SIG-M5 treated with dmso at 0.1 percent for 504 hours (cell line): ENCODE results near the gene GGA1.
"Not testable (repeated sequence)": the region's sequence is repeated elsewhere in the genome, so short reads cannot be mapped to it uniquely, and the experiment has no call there.

ENCODE experiments used
- DNase-seq: peaks from one replicate; lab custom pipeline; 2025; ENCODE audit not compliant: unreplicated experiment; lab: John Stamatoyannopoulos, UW

Gene GGA1

GRCh38 chr22:37647928-37648327, 39.3 kb downstream of the GGA1 start:
- DNase-seq: no peak

GRCh38 chr22:37650463-37651136, 42.0 kb downstream of the GGA1 start:
- DNase-seq: no peak

- no peak for DNase-seq
These were observed 46.1 kb downstream of the GGA1 start for GRCh38 chr22:37654563-37655251.

- DNase-seq: no peak
These were observed 46.6 kb downstream of the GGA1 start for GRCh38 chr22:37655252-37655563.

GRCh38 chr22:37656583-37656982, 47.9 kb downstream of the GGA1 start:
- DNase-seq: not testable (repeated sequence)

- no peak for DNase-seq
These were observed 49.0 kb downstream of the GGA1 start for GRCh38 chr22:37657590-37658132.

GRCh38 chr22:37658133-37659065, 49.8 kb downstream of the GGA1 start, which contains the start of gene PDXP:
Gene PDXP, plus strand, starts transcription at chr22:37658723. Its CDS starts 60 bp downstream, at chr22:37658783.
- peak; percentile 99 for DNase-seq

- no peak for DNase-seq
These were observed 50.6 kb downstream of the GGA1 start for GRCh38 chr22:37659066-37659896.

- DNase-seq: no peak
These were observed 51.5 kb downstream of the GGA1 start for GRCh38 chr22:37659897-37660708.

- DNase-seq: no peak
These were observed 52.0 kb downstream of the GGA1 start for GRCh38 chr22:37660709-37661045.

- no peak for DNase-seq
These were observed 52.7 kb downstream of the GGA1 start for GRCh38 chr22:37661160-37661924.

- DNase-seq: no peak
These were observed 53.4 kb downstream of the GGA1 start for GRCh38 chr22:37662039-37662438.

GRCh38 chr22:37663521-37664140, 55.0 kb downstream of the GGA1 start:
- no peak for DNase-seq

- no peak for DNase-seq
These were observed 55.8 kb downstream of the GGA1 start for GRCh38 chr22:37664249-37665101.

GRCh38 chr22:37665487-37665886, 56.9 kb downstream of the GGA1 start:
- DNase-seq: no peak

GRCh38 chr22:37669586-37669985, 61.0 kb downstream of the GGA1 start:
- no peak for DNase-seq

GRCh38 chr22:37672206-37672919, 63.7 kb downstream of the GGA1 start:
- DNase-seq: no peak
